Right lobe of liver (tissue), 6 donors: ENCODE measurements around the gene OR6B1. TPM values are rescaled to one million over a fixed set of nuclear protein-coding genes. Genes with fewer than 3 reads are reported as not detected.

Experiments used
- ATAC-seq, 4 donors: fragments of 200-7000 bp; cut with Tn5 transposase; one replicate each; pipeline ENCODE4 v1.9.1; 2020; ENCODE audit warnings: mild to moderate bottlenecking in 4 of 4, moderate library complexity in 4 of 4
- DNase-seq, 3 donors: peaks; one replicate each; pipeline ENCODE4 v3.0.0-alpha.2; 2020
- H3K27ac ChIP-seq, 3 donors: fragments of 200-600 bp; one replicate each; pipeline ENCODE4 v1.8.0; 2022
- H3K27me3 ChIP-seq, 2 donors: fragments of 200-600 bp; one replicate each; pipeline ENCODE4 v1.8.0; 2022
- H3K36me3 ChIP-seq, 4 donors: fragments of 200-600 bp; sonication (generic) in 1 of 4; one replicate each; pipeline versions ENCODE4 v1.5.1 to v1.8.0; 2017 to 2022; ENCODE audit warnings: control low read depth in 1 of 4
- H3K4me1 ChIP-seq, 4 donors: fragments of 200-600 bp; sonication (generic) in 1 of 4; one replicate each; pipeline versions ENCODE4 v1.5.1 to v1.8.0; 2017 to 2022; ENCODE audit warnings: control low read depth in 1 of 4
- H3K4me3 ChIP-seq, 3 donors: fragments of 200-600 bp; one replicate each; pipeline ENCODE4 v1.8.0; 2022
- H3K9me3 ChIP-seq, 4 donors: fragments of 200-600 bp; sonication (generic) in 1 of 4; one replicate each; pipeline versions ENCODE4 v1.5.1 to v1.8.0; 2017 to 2022; ENCODE audit warnings: control low read depth in 1 of 4
- CTCF ChIP-seq, 4 donors: fragments of 200-600 bp in 3 of 4; fragments of 450-650 bp in 1 of 4; IDR thresholded peaks; one replicate each; pipeline versions ENCODE4 v1.5.1 to v1.8.0; 2016 to 2022; ENCODE audit warnings: antibody characterized with exemption in 4 of 4, mild to moderate bottlenecking in 2 of 4
- POLR2A ChIP-seq: fragments of 450-650 bp; IDR thresholded peaks from one replicate; pipeline ENCODE4 v1.6.1; 2017; ENCODE audit warnings: antibody characterized with exemption, mild to moderate bottlenecking
- WGBS: methylation state at CpG from one replicate; pipeline ENCODE4 v1.1.6; 2018; ENCODE audit warnings: low coverage, low lambda C conversion rate; ENCODE audit not compliant: insufficient coverage; ENCODE audit errors: missing lambda C conversion rate; 5-methylcytosine and 5-hydroxymethylcytosine counted together
- intact Hi-C, 2 donors: fragments of 100-400 bp; cut with DNase I; formaldehyde crosslinking; loops; one replicate each; pipeline versions ENCODE4 v1.11.2 to v1.14.1; 2022
- total RNA-seq, 6 experiments: library from RNA; depleted of rRNA in 2 of 6; stranded (reverse); fragments of >200 nt in 2 of 6; fragmentation: NEBNext Ultra II Directional in 3 of 6; extraction: Animal tissue kit (Norgen Biotek cat#: 25700) in 3 of 6; gene quantifications; one replicate each; pipeline versions ENCODE4 v1.1.0 to v1.2.4, GENCODE V29; 2016 to 2023
- donor health status: DM: no; HTN: yes; CAD: no.
- donor health status: DM: no; HTN: no; CAD: no.
- donor health status: DM: no; HTN: no; CAD: no.
- donor health status: DM: no; HTN: yes; CAD: no.
- donor health status: DM: no; HTN: yes; CAD: no.

Gene OR6B1
- total RNA-seq, 6 experiments from 2014 or later, result not detected

DNA sequence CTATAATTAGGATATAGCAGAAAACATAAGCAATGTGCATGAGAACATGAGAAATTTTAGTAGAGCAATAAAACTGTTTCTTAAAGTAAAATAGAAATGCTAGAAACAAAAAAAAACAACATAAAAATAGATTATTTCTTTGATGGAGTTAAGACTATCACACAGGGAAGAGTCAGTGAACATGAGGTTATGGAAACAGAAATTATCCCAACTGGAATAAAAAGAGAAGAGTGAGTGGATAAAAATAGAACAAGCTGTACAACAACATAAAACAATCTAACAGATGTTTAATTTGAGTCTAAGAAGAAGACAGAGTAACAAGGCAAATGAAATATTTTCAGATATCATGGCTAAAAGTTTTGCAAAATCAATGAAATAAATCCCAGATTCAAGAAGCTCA lies 7.5 kb upstream of the OR6B1 start:
- no peaks in the 10 kb centered on the region for H3K27me3 ChIP-seq
- no peak for TF ChIP-seq CTCF (IDR thresholded peaks at IDR 0.05)
- no peak for TF ChIP-seq POLR2A
- H3K9me3 ChIP-seq, result no peaks in the 10 kb centered on the region
- no peaks in the 10 kb centered on the region for H3K4me1 ChIP-seq
- no peak overlapping the region for H3K4me3 ChIP-seq
- no peak overlapping the region for H3K27ac ChIP-seq
- H3K36me3 ChIP-seq, result no peaks in the 10 kb centered on the region
- intact Hi-C loops, result no loop called here
- DNase-seq (no peak), ATAC-seq (no peak)

- DNase-seq, result no peak
- ATAC-seq, result no peak
- Histone ChIP-seq H3K4me1 (no peaks in the 10 kb centered on the region), H3K4me3 (no peak overlapping the region), H3K27me3 (no peaks in the 10 kb centered on the region), H3K27ac (no peak overlapping the region), H3K9me3 (no peaks in the 10 kb centered on the region), H3K36me3 (no peaks in the 10 kb centered on the region)
- intact Hi-C loops, result no loop called here
- 78% methylated on average over 3 of the region's 3 CpGs for WGBS
- no peak for TF ChIP-seq CTCF (IDR thresholded peaks at IDR 0.05)
- no peak for TF ChIP-seq POLR2A
Observed at GRCh38 chr7:143993924-143994323, 6.2 kb upstream of the OR6B1 start.

DNA sequence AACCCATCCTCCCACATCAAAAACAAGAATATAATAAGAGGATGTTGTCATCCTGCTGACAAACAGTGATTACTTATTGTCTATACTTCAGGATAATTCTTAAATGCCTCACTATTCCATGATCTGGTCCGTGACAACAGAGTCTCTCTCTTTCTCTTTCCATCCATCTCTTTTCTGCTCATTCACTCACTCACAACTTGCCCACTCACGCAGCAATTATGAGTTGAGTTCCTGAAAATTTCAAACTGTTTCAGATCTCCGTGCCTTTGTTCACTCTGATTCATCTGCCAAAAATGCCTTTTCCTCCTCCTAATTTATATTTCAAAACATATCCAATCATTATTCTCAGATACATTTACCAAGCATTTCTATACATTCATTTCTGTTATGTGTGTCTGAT lies 1.4 kb downstream of the OR6B1 start:
- no peak overlapping the region for H3K4me3 ChIP-seq
- no peak overlapping the region for H3K27ac ChIP-seq
- DNase-seq, result no peak
- H3K36me3 ChIP-seq, result no peaks in the 10 kb centered on the region
- no peak for TF ChIP-seq POLR2A
- TF ChIP-seq CTCF (IDR thresholded peaks at IDR 0.05), result no peak
- no peaks in the 10 kb centered on the region for H3K9me3 ChIP-seq
- 72% methylated on average over 3 of the region's 3 CpGs for WGBS
- H3K4me1 ChIP-seq, result no peaks in the 10 kb centered on the region
- no peaks in the 10 kb centered on the region for H3K27me3 ChIP-seq
- intact Hi-C loops, result no loop called here
- ATAC-seq, result no peak

- H3K27ac ChIP-seq, result no peak overlapping the region
- DNase-seq (no peak), ATAC-seq (no peak)
- H3K4me1 ChIP-seq, result no peaks in the 10 kb centered on the region
- TF ChIP-seq CTCF (IDR thresholded peaks at IDR 0.05) (no peak), POLR2A (no peak)
- no peaks in the 10 kb centered on the region for H3K9me3 ChIP-seq
- WGBS, result 64% methylated on average over 5 of the region's 5 CpGs
- no peaks in the 10 kb centered on the region for H3K27me3 ChIP-seq
- no peaks in the 10 kb centered on the region for H3K36me3 ChIP-seq
- no peak overlapping the region for H3K4me3 ChIP-seq
- intact Hi-C loops, result no loop called here
Observed at GRCh38 chr7:144004703-144005102, 4.6 kb downstream of the OR6B1 start.

DNA sequence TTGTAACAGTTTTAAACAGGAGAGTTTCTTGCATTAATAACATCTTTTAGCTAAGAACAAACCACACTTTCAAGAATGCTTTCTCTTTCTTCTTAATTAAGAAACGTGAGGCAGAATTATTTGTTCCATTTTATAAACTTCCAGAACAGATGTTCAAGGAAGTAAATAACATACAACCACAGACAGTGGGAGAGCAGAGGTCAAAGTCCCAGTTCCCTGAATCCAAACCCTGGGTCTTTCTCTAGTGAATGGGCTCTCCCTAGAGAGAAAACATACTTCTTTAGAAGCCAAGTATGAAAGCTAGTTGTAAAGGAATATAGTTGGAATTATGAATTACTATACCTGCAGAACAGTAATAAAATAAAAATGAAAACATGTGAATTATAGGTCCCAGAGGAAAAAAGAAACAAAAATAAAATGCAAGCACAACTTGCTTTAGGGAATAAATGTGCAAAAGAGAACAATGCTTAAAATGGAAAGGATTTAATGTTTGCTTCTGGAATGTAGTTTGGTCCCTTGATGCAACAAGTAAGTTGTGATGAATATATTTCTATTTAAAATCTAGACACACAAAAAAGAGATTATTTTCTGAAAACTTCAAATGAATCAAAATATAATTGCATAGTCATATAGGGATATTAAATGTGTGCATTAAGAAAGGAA lies 6.0 kb downstream of the OR6B1 start:
- peak in 1 of 4 donors; percentile 37 for ATAC-seq
- H3K4me1 ChIP-seq, result no peaks in the 10 kb centered on the region
- no peaks in the 10 kb centered on the region for H3K27me3 ChIP-seq
- TF ChIP-seq CTCF (IDR thresholded peaks at IDR 0.05) (no peak), POLR2A (no peak)
- 22% methylated on average over 1 of the region's 1 CpG for WGBS
- no peaks in the 10 kb centered on the region for H3K36me3 ChIP-seq
- no peaks in the 10 kb centered on the region for H3K9me3 ChIP-seq
- no peak overlapping the region for H3K4me3 ChIP-seq
- no peak overlapping the region for H3K27ac ChIP-seq
- DNase-seq, result no peak
- intact Hi-C loops, result no loop called here
